WTC11 (cell line): ENCODE results near the gene SSR1. TPM values are rescaled to one million over a fixed set of nuclear protein-coding genes. Genes with fewer than 3 reads are reported as not detected.

Source experiments
- ATAC-seq: fragments of 200-7000 bp; cut with Tn5 transposase; 2 replicates; pipeline ENCODE4 v1.10.0; 2021; ENCODE audit warnings: mild to moderate bottlenecking, moderate library complexity
- CTCF ChIA-PET: fragments of 300-600 bp; sonication (Branson Sonifier 250); formaldehyde crosslinking; loops from one replicate; lab custom pipeline; 2021; ENCODE audit warnings: antibody characterized with exemption; lab: Charles Lee
- POLR2A ChIA-PET: fragments of 350-600 bp; sonication (Branson Sonifier 250); formaldehyde crosslinking; loops from one replicate; lab custom pipeline; 2021; ENCODE audit warnings: antibody characterized with exemption; lab: Charles Lee
- DNase-seq: peaks from one replicate; pipeline ENCODE4 v3.0.0; 2021; ENCODE audit warnings: low spot score
- H3K27ac Mint-ChIP-seq: 2 replicates; pipeline ENCODE4 v1.8.0; 2021; ENCODE audit warnings: mixed read lengths
- H3K27me3 Mint-ChIP-seq: 2 replicates; pipeline ENCODE4 v1.8.0; 2021; ENCODE audit warnings: low read depth, mild to moderate bottlenecking, moderate library complexity, mixed read lengths
- H3K36me3 Mint-ChIP-seq: 2 replicates; pipeline ENCODE4 v1.8.0; 2021; ENCODE audit warnings: mixed read lengths
- H3K4me1 Mint-ChIP-seq: 2 replicates; pipeline ENCODE4 v1.8.0; 2022; ENCODE audit warnings: mixed read lengths
- H3K4me3 Mint-ChIP-seq: 2 replicates; pipeline ENCODE4 v1.8.0; 2021; ENCODE audit warnings: mild to moderate bottlenecking, moderate library complexity, mixed read lengths
- H3K9me3 Mint-ChIP-seq: 2 replicates; pipeline ENCODE4 v1.8.0; 2021; ENCODE audit warnings: mixed read lengths
- ATF2 ChIP-seq: sonication (generic); formaldehyde crosslinking; IDR thresholded peaks from 2 replicates; pipeline ENCODE4 v1.8.1; 2022; ENCODE audit warnings: low read depth, missing genetic modification reagents, borderline replicate concordance
- CREB1 ChIP-seq: sonication (generic); formaldehyde crosslinking; IDR thresholded peaks from 2 replicates; pipeline ENCODE4 v1.8.0; 2023; ENCODE audit warnings: mild to moderate bottlenecking, missing genetic modification reagents
- E2F4 ChIP-seq: sonication (generic); formaldehyde crosslinking; IDR thresholded peaks from 2 replicates; pipeline ENCODE4 v1.8.1; 2022; ENCODE audit warnings: low read depth, mild to moderate bottlenecking, moderate library complexity, missing genetic modification reagents, borderline replicate concordance
- ERG ChIP-seq: fragments of 250-450 bp; sonication (Bioruptor Pico); IDR thresholded peaks from 2 replicates; pipeline ENCODE4 v1.8.0; 2021; ENCODE audit warnings: mild to moderate bottlenecking
- ETV6 ChIP-seq: sonication (generic); formaldehyde crosslinking; IDR thresholded peaks from 2 replicates; pipeline ENCODE4 v1.8.1; 2022; ENCODE audit warnings: mild to moderate bottlenecking, missing genetic modification reagents
- HMGXB4 ChIP-seq: sonication (generic); formaldehyde crosslinking; IDR thresholded peaks from 2 replicates; pipeline ENCODE4 v1.8.1; 2023; ENCODE audit warnings: mild to moderate bottlenecking, moderate library complexity, missing genetic modification reagents
- JUN ChIP-seq: sonication (generic); formaldehyde crosslinking; IDR thresholded peaks from 2 replicates; pipeline ENCODE4 v1.8.0; 2023; ENCODE audit warnings: mild to moderate bottlenecking, missing genetic modification reagents
- NR2C2 ChIP-seq: sonication (generic); formaldehyde crosslinking; IDR thresholded peaks from 2 replicates; pipeline ENCODE4 v1.8.0; 2022; ENCODE audit warnings: mild to moderate bottlenecking, missing genetic modification reagents
- SP1 ChIP-seq: sonication (generic); formaldehyde crosslinking; conservative IDR thresholded peaks from 2 replicates; pipeline ENCODE4 v1.8.1; 2022; ENCODE audit warnings: missing genetic modification reagents
- USF2 ChIP-seq: sonication (generic); formaldehyde crosslinking; IDR thresholded peaks from 2 replicates; pipeline ENCODE4 v1.8.1; 2023; ENCODE audit warnings: mild to moderate bottlenecking, missing genetic modification reagents, moderate library complexity
- ZBTB21 ChIP-seq: sonication (generic); formaldehyde crosslinking; IDR thresholded peaks from 2 replicates; pipeline ENCODE4 v1.8.1; 2023; ENCODE audit warnings: mild to moderate bottlenecking, missing genetic modification reagents, borderline replicate concordance
- ZNF232 ChIP-seq: sonication (generic); formaldehyde crosslinking; IDR thresholded peaks from 2 replicates; pipeline ENCODE4 v1.8.0; 2022; ENCODE audit warnings: mild to moderate bottlenecking, missing genetic modification reagents
- total RNA-seq: library from RNA; stranded (reverse); gene quantifications from 3 replicates; pipeline ENCODE4 v1.2.3, GENCODE V29; 2021
- TF ChIP-seq, protein P1 (sequence below): sonication (generic); formaldehyde crosslinking; IDR thresholded peaks from 2 replicates; pipeline ENCODE4 v1.8.0; 2023; ENCODE audit warnings: mild to moderate bottlenecking, missing genetic modification reagents
- TF ChIP-seq, protein P2 (sequence below): sonication (generic); formaldehyde crosslinking; IDR thresholded peaks from 2 replicates; pipeline ENCODE4 v1.8.1; 2023; ENCODE audit warnings: mild to moderate bottlenecking, missing genetic modification reagents
- TF ChIP-seq, protein P3 (sequence below): fragments of 200-600 bp; IDR thresholded peaks from 2 replicates; pipeline ENCODE4 v1.8.0; 2022; ENCODE audit warnings: antibody characterized with exemption

Gene SSR1
- total RNA-seq, 1 experiment from 2014 or later = 96.7 TPM

DNA sequence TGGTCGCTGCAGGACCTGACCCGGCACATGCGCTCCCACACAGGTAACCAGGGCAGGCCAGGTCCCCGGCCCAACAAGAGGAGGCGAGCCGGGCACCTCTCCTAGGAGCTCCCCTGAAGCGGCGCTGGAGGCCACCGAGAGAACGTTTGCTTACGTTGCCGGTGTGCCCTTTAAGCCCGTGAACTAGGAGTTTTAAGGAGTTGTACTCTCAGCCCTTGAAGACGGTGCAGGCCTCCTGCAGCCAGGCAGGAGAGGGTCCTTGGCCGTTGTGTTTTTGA, 65.9 kb downstream of the SSR1 start (continued):
- TF ChIP-seq E2F4 (CRISPR knock-in tag) = no peak
- no peak for TF ChIP-seq ZBTB21 (CRISPR knock-in tag)
- no peak for TF ChIP-seq USF2 (CRISPR knock-in tag)
- TF ChIP-seq NR2C2 (CRISPR knock-in tag) = no peak
- TF ChIP-seq CREB1 = no peak
- TF ChIP-seq ETV6 = no peak

- ChIA-PET POLR2A (interaction anchor here (1.0 kb wide), 1 partner anchor 15 kb away, joined by 3 read pairs; no protein-coding TSS in a partner anchor), CTCF (interaction anchor here (0.5 to 1.8 kb wide), 25 partner anchors 8 to 560 kb away, joined by 3 to 21 read pairs (median 3); partner anchors contain the start of gene RREB1)
- peak; percentile 74 for DNase-seq
Observed at GRCh38 chr6:7246401-7247178, 66.4 kb downstream of the SSR1 start.

GRCh38 chr6:7245668-7246393, 67.2 kb downstream of the SSR1 start:
- ATAC-seq = no peak
- H3K27ac Mint-ChIP-seq = peak overlapping the region; percentile 27; the same call in 1 of the 2 replicates
- no peak overlapping the region for H3K4me3 Mint-ChIP-seq
- peaks cover 21% of the 10 kb centered on the region; the same call in 1 of the 2 replicates for H3K36me3 Mint-ChIP-seq
- H3K9me3 Mint-ChIP-seq = no peaks in the 10 kb centered on the region
- peaks cover 26% of the 10 kb centered on the region for H3K4me1 Mint-ChIP-seq
- ChIA-PET POLR2A (interaction anchor here (1.0 kb wide), 1 partner anchor 15 kb away, joined by 3 read pairs; no protein-coding TSS in a partner anchor), CTCF (interaction anchor here (0.6 to 1.8 kb wide), 17 partner anchors 9 to 559 kb away, joined by 3 to 21 read pairs (median 3); partner anchors contain the start of gene RREB1)
- no peak for DNase-seq
- no peaks in the 10 kb centered on the region for H3K27me3 Mint-ChIP-seq
- TF ChIP-seq ATF2 (CRISPR knock-in tag) (no peak), SP1 (CRISPR knock-in tag) (no peak), ERG (CRISPR knock-in tag) (no peak), HMGXB4 (CRISPR knock-in tag) (no peak), ZNF232 (CRISPR knock-in tag) (no peak)
- TF ChIP-seq, protein P1, sequence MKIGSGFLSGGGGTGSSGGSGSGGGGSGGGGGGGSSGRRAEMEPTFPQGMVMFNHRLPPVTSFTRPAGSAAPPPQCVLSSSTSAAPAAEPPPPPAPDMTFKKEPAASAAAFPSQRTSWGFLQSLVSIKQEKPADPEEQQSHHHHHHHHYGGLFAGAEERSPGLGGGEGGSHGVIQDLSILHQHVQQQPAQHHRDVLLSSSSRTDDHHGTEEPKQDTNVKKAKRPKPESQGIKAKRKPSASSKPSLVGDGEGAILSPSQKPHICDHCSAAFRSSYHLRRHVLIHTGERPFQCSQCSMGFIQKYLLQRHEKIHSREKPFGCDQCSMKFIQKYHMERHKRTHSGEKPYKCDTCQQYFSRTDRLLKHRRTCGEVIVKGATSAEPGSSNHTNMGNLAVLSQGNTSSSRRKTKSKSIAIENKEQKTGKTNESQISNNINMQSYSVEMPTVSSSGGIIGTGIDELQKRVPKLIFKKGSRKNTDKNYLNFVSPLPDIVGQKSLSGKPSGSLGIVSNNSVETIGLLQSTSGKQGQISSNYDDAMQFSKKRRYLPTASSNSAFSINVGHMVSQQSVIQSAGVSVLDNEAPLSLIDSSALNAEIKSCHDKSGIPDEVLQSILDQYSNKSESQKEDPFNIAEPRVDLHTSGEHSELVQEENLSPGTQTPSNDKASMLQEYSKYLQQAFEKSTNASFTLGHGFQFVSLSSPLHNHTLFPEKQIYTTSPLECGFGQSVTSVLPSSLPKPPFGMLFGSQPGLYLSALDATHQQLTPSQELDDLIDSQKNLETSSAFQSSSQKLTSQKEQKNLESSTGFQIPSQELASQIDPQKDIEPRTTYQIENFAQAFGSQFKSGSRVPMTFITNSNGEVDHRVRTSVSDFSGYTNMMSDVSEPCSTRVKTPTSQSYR (CRISPR knock-in tag) = no peak
- TF ChIP-seq, protein P2, sequence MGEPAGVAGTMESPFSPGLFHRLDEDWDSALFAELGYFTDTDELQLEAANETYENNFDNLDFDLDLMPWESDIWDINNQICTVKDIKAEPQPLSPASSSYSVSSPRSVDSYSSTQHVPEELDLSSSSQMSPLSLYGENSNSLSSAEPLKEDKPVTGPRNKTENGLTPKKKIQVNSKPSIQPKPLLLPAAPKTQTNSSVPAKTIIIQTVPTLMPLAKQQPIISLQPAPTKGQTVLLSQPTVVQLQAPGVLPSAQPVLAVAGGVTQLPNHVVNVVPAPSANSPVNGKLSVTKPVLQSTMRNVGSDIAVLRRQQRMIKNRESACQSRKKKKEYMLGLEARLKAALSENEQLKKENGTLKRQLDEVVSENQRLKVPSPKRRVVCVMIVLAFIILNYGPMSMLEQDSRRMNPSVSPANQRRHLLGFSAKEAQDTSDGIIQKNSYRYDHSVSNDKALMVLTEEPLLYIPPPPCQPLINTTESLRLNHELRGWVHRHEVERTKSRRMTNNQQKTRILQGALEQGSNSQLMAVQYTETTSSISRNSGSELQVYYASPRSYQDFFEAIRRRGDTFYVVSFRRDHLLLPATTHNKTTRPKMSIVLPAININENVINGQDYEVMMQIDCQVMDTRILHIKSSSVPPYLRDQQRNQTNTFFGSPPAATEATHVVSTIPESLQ (CRISPR knock-in tag) = no peak

More at GRCh38 chr6:7246401-7247178, 66.4 kb downstream of the SSR1 start:
- Mint-ChIP-seq H3K36me3 (peaks cover 21% of the 10 kb centered on the region; the same call in 1 of the 2 replicates), H3K27me3 (no peaks in the 10 kb centered on the region), H3K4me3 (no peak overlapping the region), H3K9me3 (no peaks in the 10 kb centered on the region), H3K27ac (no peak overlapping the region), H3K4me1 (peaks cover 20% of the 10 kb centered on the region)
- TF ChIP-seq NR2C2 (CRISPR knock-in tag) (0 out of 2 replicates have a peak, but pooled peaks have one; percentile 13), JUN (CRISPR knock-in tag) (no peak)
- TF ChIP-seq, protein P3, sequence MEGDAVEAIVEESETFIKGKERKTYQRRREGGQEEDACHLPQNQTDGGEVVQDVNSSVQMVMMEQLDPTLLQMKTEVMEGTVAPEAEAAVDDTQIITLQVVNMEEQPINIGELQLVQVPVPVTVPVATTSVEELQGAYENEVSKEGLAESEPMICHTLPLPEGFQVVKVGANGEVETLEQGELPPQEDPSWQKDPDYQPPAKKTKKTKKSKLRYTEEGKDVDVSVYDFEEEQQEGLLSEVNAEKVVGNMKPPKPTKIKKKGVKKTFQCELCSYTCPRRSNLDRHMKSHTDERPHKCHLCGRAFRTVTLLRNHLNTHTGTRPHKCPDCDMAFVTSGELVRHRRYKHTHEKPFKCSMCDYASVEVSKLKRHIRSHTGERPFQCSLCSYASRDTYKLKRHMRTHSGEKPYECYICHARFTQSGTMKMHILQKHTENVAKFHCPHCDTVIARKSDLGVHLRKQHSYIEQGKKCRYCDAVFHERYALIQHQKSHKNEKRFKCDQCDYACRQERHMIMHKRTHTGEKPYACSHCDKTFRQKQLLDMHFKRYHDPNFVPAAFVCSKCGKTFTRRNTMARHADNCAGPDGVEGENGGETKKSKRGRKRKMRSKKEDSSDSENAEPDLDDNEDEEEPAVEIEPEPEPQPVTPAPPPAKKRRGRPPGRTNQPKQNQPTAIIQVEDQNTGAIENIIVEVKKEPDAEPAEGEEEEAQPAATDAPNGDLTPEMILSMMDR = peak; percentile 51; the same call in 1 of the 2 replicates
- peak; percentile 58 for ATAC-seq
